Esophagus mucosa (tissue), 1 donor: ENCODE data around the gene GMDS. TPM values are rescaled to one million over a fixed set of nuclear protein-coding genes. Genes with fewer than 3 reads are reported as not detected.

Source experiments
- ATAC-seq: fragments of 200-7000 bp; cut with Tn5 transposase; one replicate; pipeline ENCODE4 v1.9.1; 2020
- total RNA-seq: library from RNA; stranded (reverse); gene quantifications from one replicate; pipeline ENCODE4 v1.2.4, GENCODE V29; 2023
- donor health status: DM: yes; HTN: yes; CAD: no.

Gene GMDS
- total RNA-seq, 1 donor from 2014 or later, result 43.8 TPM

GRCh38 chr6:2132416-2132815 lies 113.0 kb downstream of the GMDS start:
- ATAC-seq, result no peak

DNA sequence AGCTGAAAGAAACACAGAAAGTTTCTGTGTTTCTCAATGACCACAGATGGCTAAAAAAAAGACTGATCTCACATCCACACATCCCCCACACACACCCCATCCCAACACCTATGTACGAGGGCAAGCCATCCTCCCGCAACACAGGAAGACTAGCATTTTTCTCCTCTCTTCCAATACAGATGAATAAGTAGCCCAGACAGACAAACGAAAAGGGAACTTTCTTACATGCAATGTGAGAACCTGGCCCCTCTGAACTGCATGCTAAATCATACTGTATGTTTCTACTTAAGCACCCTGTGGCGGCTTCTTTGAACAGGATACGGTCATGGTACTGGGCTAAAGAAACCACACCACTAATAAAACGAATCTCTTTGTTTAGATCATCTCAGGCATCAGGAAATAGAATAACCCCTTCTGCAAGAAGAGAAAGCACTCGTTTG lies 116.2 kb downstream of the GMDS start:
- no peak for ATAC-seq

GRCh38 chr6:2127484-2127911 lies 117.9 kb downstream of the GMDS start:
- peak; percentile 62 for ATAC-seq

GRCh38 chr6:2126351-2126750 lies 119.1 kb downstream of the GMDS start:
- no peak for ATAC-seq

- no peak for ATAC-seq
Observed at GRCh38 chr6:2125158-2125557, 120.2 kb downstream of the GMDS start.

- ATAC-seq, result no peak
Observed at GRCh38 chr6:2124260-2124709, 121.1 kb downstream of the GMDS start.

DNA sequence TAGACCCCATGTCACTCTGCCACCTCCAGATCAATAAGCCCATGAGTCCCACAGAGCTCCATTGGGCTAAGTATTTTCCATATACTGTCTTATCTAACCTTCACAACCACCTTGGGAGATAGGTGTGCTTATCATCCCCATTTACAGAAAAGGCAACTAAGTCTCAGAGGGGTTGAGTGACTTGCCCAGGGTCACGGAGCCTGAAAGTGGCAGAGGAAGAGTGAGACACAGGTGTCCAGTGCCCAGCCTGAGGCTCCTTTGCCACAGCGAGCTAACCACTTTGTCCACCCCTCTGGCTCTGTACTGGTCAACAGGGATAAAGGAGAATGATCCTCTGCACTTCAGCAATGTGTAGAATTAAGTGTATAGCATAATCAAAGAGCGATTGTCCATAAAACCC lies 124.5 kb downstream of the GMDS start:
- ATAC-seq, result no peak

GRCh38 chr6:2119275-2119674 lies 126.1 kb downstream of the GMDS start:
- no peak for ATAC-seq

DNA sequence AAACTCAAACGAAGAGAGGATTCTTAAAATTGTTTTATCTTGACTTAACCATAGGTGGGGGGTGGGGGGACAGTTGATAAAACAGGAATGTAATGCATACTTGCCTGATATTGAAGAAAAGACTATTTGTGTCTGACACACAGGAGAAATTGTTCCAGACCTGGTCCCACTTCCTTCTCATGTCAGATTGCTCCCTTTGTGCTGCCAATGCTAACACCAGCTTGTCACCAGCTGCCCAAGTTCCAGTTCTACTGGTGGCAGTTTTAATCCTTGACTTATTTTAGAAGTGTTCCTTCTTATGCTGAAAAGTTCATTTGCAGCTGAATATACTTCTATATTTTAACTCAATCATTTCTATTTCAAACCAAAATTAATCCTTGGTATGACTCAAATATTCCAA lies 127.3 kb downstream of the GMDS start:
- no peak for ATAC-seq

DNA sequence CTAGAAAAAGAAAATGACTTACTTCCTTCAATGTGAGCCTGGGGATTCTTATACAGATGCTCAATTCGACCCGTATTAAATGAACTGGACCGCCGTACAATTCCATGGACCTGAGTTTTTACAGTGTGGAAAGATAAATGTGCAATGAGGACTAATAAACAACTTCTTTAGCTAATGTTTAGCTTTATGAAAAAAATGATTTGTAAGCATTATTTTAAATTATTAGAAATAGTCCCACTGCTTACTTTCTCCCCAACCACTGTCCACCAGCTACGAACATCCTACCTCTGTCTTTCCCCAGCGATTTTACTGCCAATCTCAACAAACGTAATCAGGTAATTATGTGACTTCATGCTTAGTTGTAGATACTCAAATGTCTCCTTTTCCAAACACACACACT lies 128.0 kb downstream of the GMDS start:
- no peak for ATAC-seq

- ATAC-seq, result no peak
Observed at GRCh38 chr6:2116496-2116895, 128.9 kb downstream of the GMDS start.

- no peak for ATAC-seq
Observed at GRCh38 chr6:2114100-2114499, 131.3 kb downstream of the GMDS start.

- peak; percentile 87 for ATAC-seq
Observed at GRCh38 chr6:2111162-2111677, 134.2 kb downstream of the GMDS start.

DNA sequence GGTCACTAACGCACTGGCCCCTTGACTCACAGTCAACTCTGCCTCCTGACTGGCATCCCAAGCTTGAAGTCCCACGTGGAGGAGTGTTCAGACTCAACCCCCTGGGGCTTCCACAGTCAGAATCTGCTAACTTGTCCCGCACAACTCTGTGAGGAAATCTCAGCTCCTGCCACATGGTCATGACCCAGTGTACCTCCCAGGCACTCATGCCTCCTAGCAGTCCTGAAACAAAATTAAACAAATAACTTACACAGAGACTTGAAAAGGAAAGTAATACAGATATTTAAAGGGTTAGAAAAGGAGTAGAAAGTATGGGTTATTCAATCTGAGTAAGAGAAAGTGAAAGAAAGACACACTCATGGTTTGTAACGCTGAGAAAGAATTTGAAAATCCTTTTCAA lies 134.9 kb downstream of the GMDS start:
- no peak for ATAC-seq

DNA sequence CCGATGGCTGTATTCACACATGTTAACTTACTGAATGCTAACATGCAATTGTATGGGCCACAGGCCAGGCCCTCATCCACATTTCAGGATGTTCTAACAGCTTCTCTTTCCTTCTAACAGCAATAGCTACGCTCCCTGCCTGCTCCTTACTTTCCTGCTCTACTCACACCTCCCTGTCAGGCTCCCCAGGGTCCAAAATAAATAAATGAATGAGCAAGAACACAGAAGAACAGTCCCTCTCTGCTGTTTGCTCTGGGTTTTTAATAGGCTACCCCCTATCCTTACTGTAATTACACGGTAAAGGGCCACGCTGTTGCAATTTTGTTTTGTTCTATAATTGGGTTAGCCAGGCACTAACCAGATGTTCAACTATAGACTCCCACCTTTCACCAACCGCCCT lies 135.6 kb downstream of the GMDS start:
- no peak for ATAC-seq

DNA sequence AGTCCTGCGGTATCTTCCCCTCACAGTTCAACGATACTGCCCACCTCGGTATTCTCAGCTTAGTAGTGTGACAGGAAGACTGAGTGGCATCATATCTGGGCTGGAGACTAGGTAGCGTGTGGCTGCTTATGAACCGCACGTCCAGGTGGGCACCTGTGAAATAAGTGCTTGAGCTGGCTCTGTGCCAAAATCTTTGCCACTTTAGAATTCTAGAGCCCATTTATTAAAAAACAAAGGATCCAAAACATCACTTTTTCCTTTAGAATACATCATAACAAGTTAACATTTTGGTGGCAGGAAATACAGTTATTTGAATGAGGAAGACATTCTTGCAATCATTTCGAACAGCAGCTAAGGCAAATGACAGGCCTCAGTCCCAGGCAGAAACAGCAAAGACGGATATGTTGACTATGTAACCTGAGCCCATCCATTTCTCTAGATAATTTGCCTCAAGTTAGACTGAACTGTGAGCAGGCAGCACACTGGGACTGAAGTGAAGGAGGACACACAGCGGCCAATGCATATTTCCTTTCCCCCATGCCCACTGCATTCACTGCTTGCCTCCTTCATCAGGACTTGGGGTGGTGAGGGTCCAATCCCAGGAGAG lies 136.6 kb downstream of the GMDS start:
- no peak for ATAC-seq

- no peak for ATAC-seq
Observed at GRCh38 chr6:2104524-2104880, 140.9 kb downstream of the GMDS start.

DNA sequence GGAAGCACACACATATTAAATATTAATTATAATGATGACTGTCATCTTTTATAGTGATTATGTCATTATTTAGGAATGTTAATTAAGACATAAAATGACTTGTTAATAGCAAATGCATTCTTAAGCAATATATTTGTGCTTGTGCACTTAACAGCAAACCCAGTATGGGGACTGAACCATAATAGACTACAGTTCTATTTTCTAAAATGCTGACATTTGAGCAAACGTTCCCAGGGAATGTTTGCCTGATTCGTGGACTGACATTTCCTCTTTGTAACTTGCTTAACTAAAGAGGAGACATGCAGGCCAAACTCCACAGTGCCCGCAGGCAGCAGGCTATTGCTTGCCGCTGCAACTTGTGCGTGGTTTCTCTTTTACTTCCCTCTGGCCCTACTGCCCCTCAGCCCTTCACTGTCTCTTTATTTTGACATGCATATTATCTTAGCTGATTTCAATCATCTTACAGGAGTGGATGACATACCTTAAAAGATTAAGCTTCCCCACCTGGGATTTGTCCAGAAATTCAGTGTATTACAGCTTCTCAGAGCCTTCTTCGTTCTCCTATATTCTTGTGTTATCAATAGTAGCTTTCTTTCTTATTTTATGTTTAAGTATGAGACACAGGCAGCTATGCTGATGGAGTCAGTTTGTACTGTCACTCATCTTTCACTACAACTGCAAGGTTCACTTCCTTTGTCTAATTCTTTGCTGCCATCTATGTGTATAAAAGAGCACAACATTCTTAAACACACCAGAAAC lies 141.5 kb downstream of the GMDS start:
- ATAC-seq, result peak; percentile 64

GRCh38 chr6:2102966-2103365 lies 142.4 kb downstream of the GMDS start:
- ATAC-seq, result no peak

DNA sequence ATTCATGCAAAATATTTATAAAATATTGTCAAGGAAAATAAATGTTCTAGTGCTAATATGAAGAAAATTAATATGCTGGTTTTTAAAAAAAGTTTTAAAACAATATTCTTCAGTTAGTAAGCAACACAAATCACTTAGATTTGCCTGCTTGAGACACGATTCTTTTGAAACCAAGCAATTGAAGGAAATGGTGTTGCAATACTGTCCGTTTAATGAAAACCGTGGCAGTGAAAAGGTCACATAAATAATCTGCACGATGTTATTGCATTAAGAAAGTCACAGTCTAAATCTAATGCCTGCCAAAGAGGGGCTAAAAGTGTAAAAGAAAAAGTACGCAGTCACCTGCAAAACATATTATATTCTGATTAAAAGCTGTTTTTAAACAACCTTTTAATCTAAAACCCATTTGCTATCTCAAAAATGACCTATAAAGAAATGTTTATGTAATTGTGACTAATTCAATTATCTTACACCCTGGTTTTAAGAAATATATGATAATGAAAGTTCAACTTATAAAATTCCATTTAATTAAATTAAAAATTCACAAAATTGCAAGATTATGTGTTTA lies 143.0 kb downstream of the GMDS start:
- ATAC-seq, result no peak

GRCh38 chr6:2101213-2101612 lies 144.2 kb downstream of the GMDS start:
- ATAC-seq, result no peak

DNA sequence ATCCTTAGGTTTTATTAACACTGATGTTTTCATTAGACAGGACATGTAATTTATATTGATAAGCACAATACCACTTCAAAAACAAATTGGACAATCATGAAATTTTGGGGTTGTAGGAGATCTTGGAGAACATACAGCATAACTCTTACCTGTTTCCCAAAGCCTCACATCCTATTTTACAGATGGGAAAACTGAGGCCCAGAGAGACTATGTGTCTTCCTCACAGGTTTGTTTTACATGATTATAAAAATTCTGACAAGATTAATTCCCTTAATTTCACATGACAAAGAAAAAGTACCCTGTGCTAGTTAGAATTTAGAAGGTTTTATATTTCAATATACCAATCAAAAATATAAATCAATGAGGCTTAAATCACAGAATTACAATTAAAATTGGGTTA lies 145.5 kb downstream of the GMDS start:
- ATAC-seq, result no peak

GRCh38 chr6:2097464-2097863 lies 147.9 kb downstream of the GMDS start:
- no peak for ATAC-seq

DNA sequence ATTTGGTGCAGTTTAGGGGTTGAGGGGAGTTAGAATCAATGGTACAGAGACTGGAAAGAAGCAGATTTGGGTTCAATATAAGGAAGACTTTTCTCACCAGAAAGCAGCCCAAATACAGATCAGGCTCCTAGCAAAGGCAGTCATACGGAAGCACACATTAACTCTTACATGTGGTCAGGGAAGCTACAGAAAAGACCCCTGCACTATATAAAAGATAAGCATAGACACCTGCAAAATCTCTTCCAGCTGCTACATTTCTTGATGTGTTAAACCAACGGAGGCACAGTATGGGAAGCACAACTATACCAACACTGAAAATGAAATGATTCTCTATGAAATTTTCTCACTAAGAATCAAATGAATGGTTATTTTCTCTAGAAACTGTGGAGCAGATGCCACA lies 150.8 kb downstream of the GMDS start:
- no peak for ATAC-seq
